ENCODE measurements around the gene MICOS13. TPM values are rescaled to one million over a fixed set of nuclear protein-coding genes. Genes with fewer than 3 reads are reported as not detected.
A peak's percentile ranks its signal among the peaks of the same experiment; 100 is the strongest.

The MICOS13 gene
- total RNA-seq, 1 donor from 2014 or later = 43.3 TPM

DNA sequence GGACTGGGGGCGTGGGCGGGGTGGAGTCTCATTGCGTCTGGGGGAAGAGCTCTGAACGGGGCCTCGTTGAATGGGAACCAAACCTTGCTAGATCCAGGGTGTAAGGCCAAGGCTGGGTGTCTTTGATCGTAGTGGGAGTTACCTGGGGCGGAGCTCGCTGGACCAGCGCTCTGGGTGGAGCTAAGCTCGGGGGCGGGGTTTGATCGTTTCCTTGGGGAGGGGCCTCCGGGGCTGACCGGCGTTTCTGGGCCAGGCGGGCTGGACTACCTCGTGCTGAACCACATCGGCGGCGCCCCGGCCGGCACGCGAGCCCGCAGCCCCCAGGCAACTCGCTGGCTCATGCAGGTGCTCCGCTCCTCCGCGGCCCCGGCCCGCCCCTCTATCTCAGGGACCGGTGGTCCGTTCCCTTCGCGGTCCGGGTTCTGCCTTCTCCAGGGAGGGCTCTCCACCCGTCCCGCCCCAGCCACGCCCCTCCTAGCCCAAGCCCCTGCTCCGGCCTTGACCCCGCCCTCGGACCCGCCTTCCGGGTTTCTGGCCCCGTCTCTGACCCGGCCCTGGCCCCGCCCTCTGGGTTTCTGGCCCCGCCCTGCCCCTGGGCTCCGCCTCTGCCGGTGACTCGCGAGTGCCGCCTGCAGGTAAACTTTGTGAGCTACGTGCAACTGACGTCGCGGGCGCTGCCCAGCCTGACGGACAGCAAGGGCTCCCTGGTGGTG, 6.5 kb upstream of the MICOS13 start:
- no peaks in the 10 kb centered on the region for H3K27me3 ChIP-seq (ENCODE audit: control insufficient read depth in 3 of 3, insufficient read depth in 3 of 3, low read length in 3 of 3)
- H3K4me3 ChIP-seq (ENCODE audit: low read length in 3 of 3) = peak overlapping the region; percentile 40 to 75 (median 73)
- peaks cover 0 to under 1% (median under 1%) of the 10 kb centered on the region in 3 donors for H3K36me3 ChIP-seq (ENCODE audit: control insufficient read depth in 3 of 3, insufficient read depth in 3 of 3, low read length in 3 of 3)
- H3K9me3 ChIP-seq (ENCODE audit: control insufficient read depth in 3 of 3, low read length in 3 of 3) = no peaks in the 10 kb centered on the region
- H3K27ac ChIP-seq (ENCODE audit: low read depth, low read length) = peak overlapping the region; percentile 74
- peak overlapping the region in 2 of 3 donors; percentile 56 to 68 for H3K9ac ChIP-seq (ENCODE audit: low read depth in 1 of 3, low read length in 3 of 3)
- peaks cover 17 to 34% (median 21%) of the 10 kb centered on the region in 3 donors for H3K4me1 ChIP-seq (ENCODE audit: control insufficient read depth in 3 of 3, insufficient read depth in 3 of 3, low read length in 3 of 3)

- Histone ChIP-seq H3K9ac (ENCODE audit: low read depth in 1 of 3, low read length in 3 of 3) (peak overlapping the region in 2 of 3 donors; percentile 50 to 62), H3K27ac (ENCODE audit: low read depth, low read length) (peak overlapping the region; percentile 74), H3K4me3 (ENCODE audit: low read length in 3 of 3) (peak overlapping the region; percentile 40 to 75 (median 73)), H3K36me3 (ENCODE audit: control insufficient read depth in 3 of 3, insufficient read depth in 3 of 3, low read length in 3 of 3) (no peaks in the 10 kb centered on the region), H3K4me1 (ENCODE audit: control insufficient read depth in 3 of 3, insufficient read depth in 3 of 3, low read length in 3 of 3) (peaks cover 15 to 34% (median 19%) of the 10 kb centered on the region in 3 donors), H3K27me3 (ENCODE audit: control insufficient read depth in 3 of 3, insufficient read depth in 3 of 3, low read length in 3 of 3) (no peaks in the 10 kb centered on the region), H3K9me3 (ENCODE audit: control insufficient read depth in 3 of 3, low read length in 3 of 3) (no peaks in the 10 kb centered on the region)
Measured at GRCh38 chr19:5686326-5686646, 6.0 kb upstream of the MICOS13 start.

GRCh38 chr19:5684694-5685430, 4.5 kb upstream of the MICOS13 start:
- Histone ChIP-seq H3K27me3 (ENCODE audit: control insufficient read depth in 3 of 3, insufficient read depth in 3 of 3, low read length in 3 of 3) (no peaks in the 10 kb centered on the region), H3K9me3 (ENCODE audit: control insufficient read depth in 3 of 3, low read length in 3 of 3) (no peaks in the 10 kb centered on the region), H3K4me1 (ENCODE audit: control insufficient read depth in 3 of 3, insufficient read depth in 3 of 3, low read length in 3 of 3) (peaks cover 8 to 32% (median 15%) of the 10 kb centered on the region in 3 donors), H3K4me3 (ENCODE audit: low read length in 3 of 3) (no peak overlapping the region), H3K9ac (ENCODE audit: low read depth in 1 of 3, low read length in 3 of 3) (no peak overlapping the region), H3K27ac (ENCODE audit: low read depth, low read length) (no peak overlapping the region), H3K36me3 (ENCODE audit: control insufficient read depth in 3 of 3, insufficient read depth in 3 of 3, low read length in 3 of 3) (no peaks in the 10 kb centered on the region)

- Histone ChIP-seq H3K27me3 (ENCODE audit: control insufficient read depth in 3 of 3, insufficient read depth in 3 of 3, low read length in 3 of 3) (no peaks in the 10 kb centered on the region), H3K4me1 (ENCODE audit: control insufficient read depth in 3 of 3, insufficient read depth in 3 of 3, low read length in 3 of 3) (peaks cover 16 to 39% (median 21%) of the 10 kb centered on the region in 3 donors), H3K9ac (ENCODE audit: low read depth in 1 of 3, low read length in 3 of 3) (no peak overlapping the region), H3K36me3 (ENCODE audit: control insufficient read depth in 3 of 3, insufficient read depth in 3 of 3, low read length in 3 of 3) (no peaks in the 10 kb centered on the region), H3K27ac (ENCODE audit: low read depth, low read length) (no peak overlapping the region), H3K9me3 (ENCODE audit: control insufficient read depth in 3 of 3, low read length in 3 of 3) (no peaks in the 10 kb centered on the region), H3K4me3 (ENCODE audit: low read length in 3 of 3) (no peak overlapping the region)
Measured at GRCh38 chr19:5683177-5683886, 3.0 kb upstream of the MICOS13 start.

DNA sequence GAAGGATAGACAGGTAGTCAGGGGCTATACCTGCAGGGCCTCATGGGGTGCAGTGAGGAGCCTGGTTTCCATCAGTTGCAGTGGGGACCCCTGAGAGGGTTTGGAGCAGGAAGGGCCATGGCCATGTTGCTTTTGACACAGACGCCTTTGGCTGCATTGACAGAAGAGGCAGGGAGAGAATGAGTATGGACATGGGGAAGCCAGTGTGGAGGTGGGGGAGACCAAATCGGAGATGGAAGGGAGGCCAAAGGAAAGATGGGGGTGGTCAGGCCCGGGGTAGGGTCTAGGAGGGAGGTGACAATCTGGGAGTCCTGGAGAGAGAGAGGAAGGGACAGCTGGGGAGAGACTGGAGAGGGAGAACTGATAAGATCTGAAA, 1.8 kb upstream of the MICOS13 start:
- H3K9me3 ChIP-seq (ENCODE audit: control insufficient read depth in 3 of 3, low read length in 3 of 3) = no peaks in the 10 kb centered on the region
- H3K27me3 ChIP-seq (ENCODE audit: control insufficient read depth in 3 of 3, insufficient read depth in 3 of 3, low read length in 3 of 3) = no peaks in the 10 kb centered on the region
- no peak overlapping the region for H3K4me3 ChIP-seq (ENCODE audit: low read length in 3 of 3)
- H3K36me3 ChIP-seq (ENCODE audit: control insufficient read depth in 3 of 3, insufficient read depth in 3 of 3, low read length in 3 of 3) = peaks cover 5 to 7% (median 6%) of the 10 kb centered on the region in 3 donors
- no peak overlapping the region for H3K9ac ChIP-seq (ENCODE audit: low read depth in 1 of 3, low read length in 3 of 3)
- no peak overlapping the region for H3K27ac ChIP-seq (ENCODE audit: low read depth, low read length)
- H3K4me1 ChIP-seq (ENCODE audit: control insufficient read depth in 3 of 3, insufficient read depth in 3 of 3, low read length in 3 of 3) = peaks cover 16 to 40% (median 18%) of the 10 kb centered on the region in 3 donors

DNA sequence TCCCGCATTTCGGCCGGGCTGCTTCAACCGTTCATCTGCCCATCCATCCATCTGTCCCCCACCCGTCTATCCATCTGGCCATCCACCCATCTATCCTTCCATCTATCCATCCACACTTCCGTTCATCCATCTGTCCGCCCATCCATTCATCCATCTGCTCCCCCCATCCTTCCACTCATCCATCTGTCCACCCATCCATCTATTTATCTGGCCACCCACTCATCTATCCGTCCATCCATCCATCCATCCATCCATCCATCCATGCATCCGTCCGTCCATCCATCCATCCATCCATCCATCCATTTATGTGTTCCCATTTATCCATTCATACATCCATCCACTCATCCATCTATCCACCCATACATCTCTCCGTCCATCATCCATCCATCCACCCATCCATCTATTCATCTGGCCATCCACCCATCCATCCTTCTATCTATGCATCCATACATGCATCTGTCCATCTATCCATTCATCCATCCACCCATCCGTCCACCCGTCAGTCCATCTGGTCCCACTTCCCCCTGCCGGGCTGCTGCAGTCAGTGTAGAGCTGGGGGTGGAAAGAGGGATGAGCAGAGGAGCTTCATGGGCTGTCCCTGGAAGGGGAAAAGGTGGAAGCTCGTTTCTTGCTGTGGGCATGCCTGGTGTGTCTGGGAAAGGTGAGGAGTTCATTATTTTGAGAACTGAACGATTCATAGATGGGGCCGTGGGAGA, 1.2 kb upstream of the MICOS13 start:
- Histone ChIP-seq H3K36me3 (ENCODE audit: control insufficient read depth in 3 of 3, insufficient read depth in 3 of 3, low read length in 3 of 3) (peaks cover 5 to 7% (median 6%) of the 10 kb centered on the region in 3 donors), H3K4me1 (ENCODE audit: control insufficient read depth in 3 of 3, insufficient read depth in 3 of 3, low read length in 3 of 3) (peaks cover 17 to 46% (median 24%) of the 10 kb centered on the region in 3 donors), H3K9ac (ENCODE audit: low read depth in 1 of 3, low read length in 3 of 3) (peak overlapping the region; percentile 72 to 99 (median 97)), H3K4me3 (ENCODE audit: low read length in 3 of 3) (peak overlapping the region; percentile 97 to 99 (median 99)), H3K27me3 (ENCODE audit: control insufficient read depth in 3 of 3, insufficient read depth in 3 of 3, low read length in 3 of 3) (no peaks in the 10 kb centered on the region), H3K27ac (ENCODE audit: low read depth, low read length) (no peak overlapping the region), H3K9me3 (ENCODE audit: control insufficient read depth in 3 of 3, low read length in 3 of 3) (no peaks in the 10 kb centered on the region)

DNA sequence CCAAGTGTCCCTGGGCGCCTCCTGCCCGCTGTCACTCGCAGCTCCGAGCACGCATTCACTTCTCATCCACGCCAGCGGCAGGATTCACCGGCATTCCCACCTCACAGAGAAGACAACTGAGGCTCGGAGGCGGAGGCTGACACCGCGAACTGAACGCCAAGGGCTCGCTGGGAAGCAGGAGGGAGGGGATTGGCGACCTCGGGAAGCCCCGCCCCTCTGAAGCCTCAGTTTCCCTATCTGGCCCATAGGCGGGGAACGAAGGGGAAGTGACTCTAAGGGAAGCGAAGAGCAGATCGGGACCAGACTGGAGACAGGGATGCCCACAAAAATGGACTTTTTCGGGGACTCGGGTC, 256 bp downstream of the MICOS13 start:
- H3K4me1 ChIP-seq (ENCODE audit: control insufficient read depth in 3 of 3, insufficient read depth in 3 of 3, low read length in 3 of 3) = peaks cover 27 to 54% (median 29%) of the 10 kb centered on the region in 3 donors
- no peaks in the 10 kb centered on the region for H3K27me3 ChIP-seq (ENCODE audit: control insufficient read depth in 3 of 3, insufficient read depth in 3 of 3, low read length in 3 of 3)
- peak overlapping the region; percentile 97 to 99 (median 99) for H3K4me3 ChIP-seq (ENCODE audit: low read length in 3 of 3)
- H3K9ac ChIP-seq (ENCODE audit: low read depth in 1 of 3, low read length in 3 of 3) = peak overlapping the region; percentile 97 to 99 (median 99)
- H3K36me3 ChIP-seq (ENCODE audit: control insufficient read depth in 3 of 3, insufficient read depth in 3 of 3, low read length in 3 of 3) = peaks cover 5 to 7% (median 6%) of the 10 kb centered on the region in 3 donors
- H3K9me3 ChIP-seq (ENCODE audit: control insufficient read depth in 3 of 3, low read length in 3 of 3) = no peaks in the 10 kb centered on the region
- peak overlapping the region; percentile 92 for H3K27ac ChIP-seq (ENCODE audit: low read depth, low read length)

GRCh38 chr19:5679289-5680083, 830 bp downstream of the MICOS13 start:
- peaks cover 27 to 55% (median 29%) of the 10 kb centered on the region in 3 donors for H3K4me1 ChIP-seq (ENCODE audit: control insufficient read depth in 3 of 3, insufficient read depth in 3 of 3, low read length in 3 of 3)
- H3K9me3 ChIP-seq (ENCODE audit: control insufficient read depth in 3 of 3, low read length in 3 of 3) = no peaks in the 10 kb centered on the region
- H3K36me3 ChIP-seq (ENCODE audit: control insufficient read depth in 3 of 3, insufficient read depth in 3 of 3, low read length in 3 of 3) = peaks cover 5 to 7% (median 6%) of the 10 kb centered on the region in 3 donors
- H3K27me3 ChIP-seq (ENCODE audit: control insufficient read depth in 3 of 3, insufficient read depth in 3 of 3, low read length in 3 of 3) = no peaks in the 10 kb centered on the region
- H3K4me3 ChIP-seq (ENCODE audit: low read length in 3 of 3) = peak overlapping the region; percentile 97 to 99 (median 99)
- peak overlapping the region; percentile 92 for H3K27ac ChIP-seq (ENCODE audit: low read depth, low read length)
- peak overlapping the region; percentile 97 to 99 (median 99) for H3K9ac ChIP-seq (ENCODE audit: low read depth in 1 of 3, low read length in 3 of 3)

Measured in skeletal muscle tissue (tissue), 4 donors.